Suprapubic skin (tissue), 3 donors: ENCODE data around the gene MCM9.

Source experiments
- CTCF ChIP-seq, 2 donors: fragments of 200-600 bp in 1 of 2; fragments of 450-650 bp in 1 of 2; sonication (generic) in 1 of 2; IDR thresholded peaks; one replicate each; pipeline ENCODE4 v1.5.1; 2016 to 2019; ENCODE audit warnings: antibody characterized with exemption in 2 of 2, mild to moderate bottlenecking in 1 of 2, moderate library complexity in 1 of 2
- EP300 ChIP-seq: sonication (generic); formaldehyde crosslinking; IDR thresholded peaks from one replicate; pipeline ENCODE4 v1.6.1; 2017; ENCODE audit warnings: antibody characterized with exemption
- POLR2A ChIP-seq, 2 donors: fragments of 450-650 bp; IDR thresholded peaks; one replicate each; pipeline ENCODE4 v1.6.1; 2017; ENCODE audit warnings: antibody characterized with exemption in 2 of 2, mild to moderate bottlenecking in 2 of 2, moderate library complexity in 2 of 2

GRCh38 chr6:118865100-118865391 lies 69.9 kb downstream of the MCM9 start:
- TF ChIP-seq CTCF (IDR thresholded peaks at IDR 0.05): no peak
- TF ChIP-seq EP300: no peak
- no peak for TF ChIP-seq POLR2A (IDR thresholded peaks at IDR 0.05)
